Measurements from ENCODE around the gene LSS.

GRCh38 chr21:46159841-46160656 lies 68.5 kb downstream of the LSS start:
- TF ChIP-seq CTCF (IDR thresholded peaks at IDR 0.05) (no peak), TP53 (CRISPR knock-in tag; IDR thresholded peaks at IDR 0.05) (no peak), JUN (CRISPR knock-in tag; IDR thresholded peaks at IDR 0.05) (no peak), PRRX2 (CRISPR knock-in tag; IDR thresholded peaks at IDR 0.05) (no peak), ZNF121 (CRISPR knock-in tag; IDR thresholded peaks at IDR 0.05) (no peak)

Measured in WTC11 (cell line).